Gastroesophageal sphincter (tissue), 3 donors: ENCODE data around the gene KIAA1191.

Experiments used
- CTCF ChIP-seq, 4 experiments: fragments of 200-600 bp in 2 of 4; fragments of 450-650 bp in 2 of 4; sonication (generic) in 1 of 4; IDR thresholded peaks; one replicate each; pipeline ENCODE4 v1.5.1; 2017 to 2019; ENCODE audit warnings: antibody characterized with exemption in 4 of 4, mild to moderate bottlenecking in 2 of 4, moderate library complexity in 2 of 4
- EP300 ChIP-seq: sonication (generic); formaldehyde crosslinking; IDR thresholded peaks from one replicate; pipeline ENCODE4 v1.6.1; 2017; ENCODE audit warnings: antibody characterized with exemption, mild to moderate bottlenecking

DNA sequence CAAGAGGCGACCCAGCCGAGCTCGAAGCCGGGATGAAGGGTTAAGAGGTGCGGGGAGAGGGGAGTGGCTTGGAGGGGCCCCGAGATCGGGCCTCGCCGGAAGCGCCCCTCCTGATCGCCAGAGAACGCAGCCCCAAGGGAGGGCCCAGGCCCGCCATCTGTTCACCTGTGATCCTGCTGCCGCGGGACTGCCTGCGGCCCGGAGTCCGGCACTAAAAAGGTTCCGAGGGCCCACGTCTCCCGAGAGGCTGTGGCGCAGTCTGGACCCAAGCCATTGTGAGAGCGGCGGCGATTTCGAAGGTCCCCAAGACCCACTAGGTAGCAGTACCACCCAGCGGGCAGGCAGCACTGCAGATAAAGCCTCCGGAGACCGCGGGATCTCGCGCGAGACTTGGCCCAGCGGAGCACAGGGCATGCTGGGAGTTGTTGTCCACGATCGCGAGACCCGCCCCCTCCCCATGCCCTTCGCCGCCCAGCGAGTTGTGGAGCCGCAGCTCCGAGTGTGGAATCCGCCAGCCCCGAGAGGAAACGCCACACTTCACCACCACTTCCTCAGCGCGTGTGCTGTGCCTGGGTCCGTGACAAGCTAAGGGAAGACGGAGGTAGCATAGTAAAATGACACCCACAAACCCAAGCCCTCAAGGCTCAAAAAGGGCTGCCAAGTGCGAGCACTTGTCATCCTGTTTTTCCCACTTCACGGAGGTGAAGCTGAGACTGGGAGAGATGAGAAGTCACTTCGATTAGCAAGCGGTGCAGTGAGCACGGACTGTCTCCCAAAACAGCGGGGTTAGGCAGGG, at the start of gene KIAA1191:
- TF ChIP-seq EP300 (no peak), CTCF (IDR thresholded peaks at IDR 0.05) (peak in 2 of 4 experiments; percentile 26 to 56)
